NCI-H345 treated with DMSO at 0.1 percent for 48 hours (cell line): ENCODE results near the gene KRT12.
A peak's percentile ranks its signal among the peaks of the same experiment; 100 is the strongest.

ENCODE experiments used
- DNase-seq: peaks from one replicate; lab custom pipeline; 2025; ENCODE audit not compliant: unreplicated experiment; lab: John Stamatoyannopoulos, UW

The KRT12 gene

DNA sequence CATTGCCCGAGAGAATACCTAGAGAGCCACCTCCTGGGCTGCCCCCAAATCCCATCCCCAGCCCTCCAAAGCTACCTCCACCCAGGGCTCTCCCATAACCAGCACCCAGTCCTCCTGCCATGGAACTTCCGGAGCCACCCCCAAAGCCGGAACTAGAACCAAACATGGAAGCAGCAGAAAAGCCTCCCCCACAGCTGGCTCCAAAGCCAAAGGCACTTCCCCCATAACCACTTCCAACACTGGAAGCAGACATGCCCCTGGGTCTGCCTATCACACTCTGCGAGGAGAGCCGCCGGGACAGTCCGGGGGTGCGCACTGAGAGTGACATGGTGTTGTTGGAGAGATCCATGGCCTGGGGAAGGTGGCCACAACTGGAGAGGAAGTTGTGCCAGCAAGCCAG, at the start of gene KRT12:
Gene KRT12, minus strand, starts transcription at position 386 of the 400 bp plus-strand sequence. Its CDS starts 37 bp downstream, at position 349.
- DNase-seq, result no peak

DNA sequence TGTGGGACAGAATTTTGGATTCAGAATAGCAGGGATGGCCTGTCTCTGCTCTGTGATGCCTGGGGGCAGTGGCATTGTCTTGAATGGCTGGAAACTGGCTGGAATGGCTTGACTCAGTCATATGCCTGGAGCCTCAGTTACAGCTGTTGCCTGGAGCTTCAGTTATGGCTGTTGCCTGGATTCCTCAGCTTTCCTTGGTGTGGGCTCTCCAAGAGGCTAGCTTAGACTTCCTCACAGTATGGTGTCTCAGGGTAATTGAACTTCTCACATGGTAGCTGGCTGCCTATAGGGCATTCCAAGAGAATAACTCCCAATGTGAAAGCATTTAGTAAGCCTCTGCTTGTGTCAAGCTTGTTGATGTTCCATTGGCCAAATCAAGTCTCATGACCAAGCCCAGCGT, 49.3 kb upstream of the KRT12 start:
- DNase-seq, result no peak

DNA sequence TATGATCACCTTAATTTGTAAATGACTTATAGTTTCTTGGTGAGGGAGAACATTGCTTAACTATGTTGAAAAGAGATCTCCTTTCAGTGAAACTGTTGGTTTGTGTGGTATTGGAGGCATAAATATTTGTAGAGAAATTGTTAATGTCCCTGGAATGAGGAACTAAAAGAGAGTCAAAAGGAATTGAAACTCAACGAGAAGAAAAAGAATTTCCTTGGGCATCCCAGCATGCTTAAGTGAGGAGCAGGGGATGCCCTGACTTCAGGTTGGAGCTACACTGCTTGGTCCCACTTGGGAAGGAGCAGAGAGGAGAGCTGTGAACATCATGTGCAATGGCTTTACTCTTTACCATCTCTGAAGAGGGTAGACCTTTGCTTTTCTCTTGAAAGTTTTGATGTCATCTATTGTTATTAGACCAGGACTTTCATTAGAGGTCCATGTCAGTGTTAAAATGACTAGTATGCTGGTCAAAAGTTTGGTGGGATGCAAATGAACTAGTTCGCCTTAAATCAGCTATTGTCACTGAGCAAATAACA, 48.8 kb upstream of the KRT12 start:
- no peak for DNase-seq

DNA sequence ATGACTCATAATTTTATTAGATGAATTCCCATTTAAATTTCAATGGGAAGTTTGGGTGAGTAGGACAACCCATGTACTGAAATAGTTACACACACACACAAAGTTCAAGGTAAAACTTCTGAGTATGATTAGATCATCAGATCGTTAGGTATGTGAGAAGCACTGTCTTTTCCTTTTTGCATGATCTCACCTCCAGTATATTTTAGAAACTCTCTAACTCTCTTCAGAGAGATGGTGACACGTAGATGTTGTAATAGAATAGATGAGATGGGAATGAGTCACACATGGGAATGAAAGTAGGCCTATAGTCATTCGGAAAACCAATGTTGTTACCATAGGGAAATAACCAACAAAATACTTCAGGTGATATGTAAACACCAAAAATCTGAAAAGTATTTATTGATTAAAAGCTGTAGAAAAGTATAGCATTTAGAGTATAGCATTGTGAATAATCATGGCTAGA, 48.2 kb upstream of the KRT12 start:
- DNase-seq, result no peak

DNA sequence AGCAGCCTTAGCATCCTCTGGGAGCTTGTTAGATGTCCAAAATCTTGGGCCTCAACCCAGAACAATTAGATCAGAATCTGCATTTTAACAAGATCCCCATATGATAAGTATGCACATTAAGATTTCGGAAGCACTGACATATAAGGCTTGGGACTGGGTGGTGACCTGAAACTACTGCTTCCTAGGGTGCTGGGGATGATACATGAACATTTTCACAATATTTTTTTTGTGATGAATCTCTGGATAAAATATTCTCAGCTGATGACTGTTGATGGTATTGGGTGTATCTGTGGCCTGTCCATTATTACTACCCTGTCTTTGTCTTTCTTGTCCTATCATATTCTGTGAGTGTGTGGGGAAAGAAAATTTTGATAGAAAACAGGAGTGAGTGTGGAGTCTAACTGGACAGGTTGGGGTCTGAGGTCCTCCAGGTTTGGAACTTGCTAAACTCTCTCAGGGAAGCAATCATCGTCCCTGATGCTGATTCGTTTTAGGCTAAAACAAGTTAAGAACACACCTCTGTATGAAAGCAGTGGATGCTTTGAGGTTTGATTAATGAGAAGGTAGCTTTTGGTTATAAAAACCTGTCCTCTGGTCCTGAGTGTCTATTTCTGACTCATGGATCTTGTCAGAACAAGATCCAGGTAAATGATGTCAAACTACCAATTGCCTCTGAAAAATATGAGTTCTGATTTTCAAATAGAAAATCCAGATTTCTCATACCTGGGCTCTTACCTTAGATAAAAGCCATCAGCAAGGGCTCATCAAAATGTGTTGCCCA, 47.2 kb upstream of the KRT12 start:
- DNase-seq, result no peak

DNA sequence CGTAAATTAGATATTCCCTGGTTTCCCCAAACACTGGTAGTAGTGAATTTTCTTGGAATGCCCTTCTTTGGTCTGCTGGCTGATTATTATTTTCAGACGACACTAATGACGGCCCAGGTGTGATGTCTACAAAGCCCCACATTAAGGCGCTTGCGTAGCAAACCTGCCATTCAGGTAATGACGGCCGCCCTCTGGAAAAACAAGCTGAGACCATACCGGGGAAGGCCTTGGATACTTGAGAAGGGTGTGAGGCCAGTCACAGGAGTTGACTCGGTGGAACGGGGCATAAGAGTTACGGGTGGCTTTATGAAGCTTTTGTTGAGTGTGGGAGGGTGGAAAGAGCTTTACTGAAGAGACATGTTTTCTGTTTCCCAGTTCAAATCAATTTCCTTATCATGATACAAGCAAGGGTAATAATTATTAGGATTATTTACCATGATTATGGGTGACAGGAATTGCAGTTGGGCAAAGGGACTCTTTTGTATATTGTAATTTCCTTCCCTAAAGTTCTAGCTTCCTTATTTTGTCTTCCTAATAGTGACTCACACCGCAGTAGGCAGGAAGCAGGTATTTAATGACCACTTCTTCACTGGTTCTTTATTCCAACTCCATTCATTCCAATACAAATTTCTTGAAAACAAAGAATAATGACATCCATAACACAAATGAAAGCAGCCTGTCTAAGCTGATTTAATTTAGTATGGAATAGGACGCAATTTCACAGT, 45.6 kb upstream of the KRT12 start:
- no peak for DNase-seq

DNA sequence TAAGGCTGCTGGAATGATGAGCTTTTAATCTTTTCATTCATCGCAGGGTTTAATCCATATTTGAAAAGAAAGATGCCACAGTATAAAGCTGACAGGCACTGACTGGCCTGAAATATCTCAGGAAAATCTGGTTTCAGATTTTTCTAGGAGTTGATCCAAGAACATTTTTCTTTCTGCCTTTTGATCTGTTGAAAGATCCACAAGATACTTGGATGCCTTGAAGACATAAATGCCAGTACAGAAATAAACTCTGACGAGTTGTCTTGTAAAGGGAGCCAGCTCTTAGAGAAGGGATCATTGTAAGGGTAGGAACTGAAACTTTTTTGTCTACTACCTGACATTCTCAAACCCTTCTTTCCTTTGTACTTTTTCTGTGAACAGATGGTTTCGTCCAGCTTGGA, 43.4 kb upstream of the KRT12 start:
- no peak for DNase-seq

DNA sequence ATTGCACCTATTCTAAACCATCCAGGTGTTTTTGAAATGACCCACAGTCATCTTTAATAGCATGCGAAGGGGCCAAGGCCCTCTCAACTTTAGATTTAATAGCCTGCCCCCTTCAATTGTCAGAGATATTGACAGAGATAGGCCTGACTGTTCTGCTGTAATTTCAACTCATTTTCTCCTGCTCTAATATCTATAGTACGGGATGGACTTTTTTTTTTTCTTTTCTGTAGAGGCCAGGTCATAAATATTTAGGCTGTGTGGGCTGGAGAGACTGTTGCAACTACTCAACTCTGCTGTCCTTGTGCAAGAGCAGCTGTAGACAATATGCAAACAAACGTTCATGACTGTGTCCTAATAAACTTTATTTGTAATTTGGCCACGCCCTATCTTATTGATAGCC, 42.7 kb upstream of the KRT12 start:
- no peak for DNase-seq

DNA sequence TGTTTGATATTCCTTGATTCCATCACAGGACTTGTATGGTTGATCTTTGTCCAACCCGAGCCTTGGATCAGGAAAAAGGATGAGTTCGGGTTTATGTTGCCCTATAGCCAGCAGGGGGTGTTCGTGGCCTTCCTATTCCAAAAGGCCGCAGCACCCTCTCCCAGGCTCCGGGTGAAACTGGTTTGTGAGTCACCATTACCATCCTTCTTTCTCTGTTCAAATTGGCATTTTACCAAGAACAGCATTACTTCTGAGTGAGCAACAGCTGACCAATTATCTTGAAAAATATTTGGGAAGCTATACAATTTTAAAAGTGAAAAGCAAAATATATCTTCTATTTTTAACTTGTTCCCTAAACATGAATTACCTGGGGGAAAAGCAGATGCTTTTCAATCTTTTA, 42.3 kb upstream of the KRT12 start:
- DNase-seq, result peak; percentile 77

DNA sequence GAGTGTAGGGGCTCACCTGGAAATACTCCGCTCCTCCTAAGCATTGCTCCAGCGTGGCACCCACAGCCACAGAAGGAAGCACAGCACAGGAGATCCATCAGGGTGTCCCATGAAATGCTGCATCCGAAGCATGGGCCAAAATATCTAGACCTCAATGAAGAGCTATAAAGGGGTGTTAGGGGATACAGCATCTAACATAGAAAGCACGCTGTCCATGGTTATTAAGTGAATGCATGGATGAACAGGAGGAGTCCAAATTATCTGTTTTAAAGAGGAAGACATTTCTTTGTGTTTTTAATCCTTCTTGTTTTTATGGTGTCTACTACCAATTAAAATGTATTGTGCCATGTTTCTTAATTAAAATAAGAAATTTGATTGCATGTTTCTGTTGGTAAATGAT, 39.6 kb upstream of the KRT12 start:
- no peak for DNase-seq

DNA sequence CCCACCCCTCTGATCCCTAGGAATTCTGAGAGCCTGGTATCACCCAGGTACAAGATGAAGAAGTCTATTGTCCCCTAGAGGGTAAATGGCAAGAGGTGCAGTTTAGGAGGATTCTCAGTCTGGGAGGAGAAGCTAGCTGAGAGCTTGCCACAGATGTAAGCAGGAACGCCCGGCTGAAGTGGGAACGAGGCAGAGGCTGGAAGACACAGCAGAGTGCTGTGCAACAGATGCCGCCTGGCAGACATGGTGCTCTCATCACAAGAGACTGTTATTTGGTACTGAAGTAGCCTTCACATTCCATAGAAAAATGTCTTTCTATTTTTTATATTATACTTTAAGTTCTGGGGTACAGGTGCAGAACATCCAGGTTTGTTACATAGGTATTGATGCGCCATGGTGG, 38.3 kb upstream of the KRT12 start:
- DNase-seq, result no peak

DNA sequence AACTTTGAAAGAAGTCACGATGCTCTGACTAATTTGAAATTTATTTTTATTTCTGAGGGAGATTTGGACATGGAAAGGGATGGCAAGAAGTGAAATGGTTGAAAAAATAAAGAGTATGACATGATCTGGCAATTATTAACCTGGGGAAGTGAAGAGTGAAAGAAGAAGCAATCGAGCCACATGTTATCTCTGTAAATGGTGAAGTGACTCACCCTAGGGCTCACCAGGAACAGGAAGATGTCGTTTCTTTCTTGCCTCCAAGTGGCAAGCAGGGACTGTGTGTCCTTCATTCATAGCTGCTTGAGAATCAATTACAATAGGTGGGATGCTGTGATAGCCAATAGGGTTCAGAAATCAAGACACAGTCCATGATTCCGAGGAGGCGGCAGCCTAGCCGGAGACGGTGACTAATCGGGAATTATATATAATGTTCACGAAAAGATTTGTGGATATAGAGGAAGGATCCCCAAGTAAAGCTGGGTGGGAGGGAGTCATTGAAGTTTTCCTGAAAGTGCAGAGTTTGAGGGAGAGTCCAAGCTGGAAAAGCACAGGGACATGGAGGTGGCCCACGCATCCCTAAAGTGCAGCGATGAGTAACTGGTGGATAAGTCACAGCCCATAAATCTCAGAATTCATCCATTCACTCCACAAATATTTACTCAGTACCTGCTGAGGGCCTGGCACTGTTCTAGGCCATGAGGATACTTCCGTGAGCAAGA, 36.3 kb upstream of the KRT12 start:
- peak; percentile 82 for DNase-seq

DNA sequence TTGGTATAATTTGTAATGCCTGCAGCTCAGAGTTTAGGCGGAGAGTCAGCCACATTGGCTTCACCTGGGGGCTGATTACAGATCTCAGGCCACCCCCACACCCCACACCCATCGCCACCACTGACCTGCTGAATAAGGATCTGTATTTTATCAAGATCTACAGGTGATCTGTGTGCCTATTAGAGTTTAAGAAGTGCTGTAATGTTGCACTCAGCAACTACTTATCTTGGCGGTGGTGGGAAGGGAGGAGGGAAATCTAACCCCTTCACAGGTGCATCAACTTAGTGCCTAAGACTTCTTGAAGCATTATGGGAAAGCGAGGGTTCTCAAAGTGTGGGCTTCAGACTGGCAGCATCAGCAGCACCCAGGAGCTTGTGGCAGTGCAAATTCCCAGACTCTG, 35.5 kb upstream of the KRT12 start:
- no peak for DNase-seq

DNA sequence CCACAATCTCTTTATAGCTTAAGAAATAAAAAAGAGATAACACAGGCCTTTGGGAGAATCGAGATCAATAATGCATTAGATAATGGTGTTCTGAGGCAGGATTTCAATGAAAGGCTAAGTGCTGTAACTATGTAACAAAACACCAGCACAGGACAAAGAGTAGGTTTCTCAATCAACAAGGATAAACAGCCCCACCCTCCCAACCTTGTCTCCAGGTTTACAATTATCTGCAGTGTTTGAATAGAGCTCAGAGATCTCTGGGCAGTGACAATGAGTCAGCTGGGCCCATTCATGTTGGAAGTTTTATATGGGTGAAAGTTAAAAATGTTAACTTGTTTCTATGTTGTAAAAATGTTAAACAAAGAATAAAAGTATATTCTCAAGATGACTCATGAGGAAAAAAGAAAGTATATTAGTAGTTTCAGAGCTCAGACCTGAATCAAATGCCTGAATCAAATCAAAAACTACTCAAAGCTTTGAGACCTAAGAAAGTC, 35.0 kb upstream of the KRT12 start:
- peak; percentile 91 for DNase-seq

DNA sequence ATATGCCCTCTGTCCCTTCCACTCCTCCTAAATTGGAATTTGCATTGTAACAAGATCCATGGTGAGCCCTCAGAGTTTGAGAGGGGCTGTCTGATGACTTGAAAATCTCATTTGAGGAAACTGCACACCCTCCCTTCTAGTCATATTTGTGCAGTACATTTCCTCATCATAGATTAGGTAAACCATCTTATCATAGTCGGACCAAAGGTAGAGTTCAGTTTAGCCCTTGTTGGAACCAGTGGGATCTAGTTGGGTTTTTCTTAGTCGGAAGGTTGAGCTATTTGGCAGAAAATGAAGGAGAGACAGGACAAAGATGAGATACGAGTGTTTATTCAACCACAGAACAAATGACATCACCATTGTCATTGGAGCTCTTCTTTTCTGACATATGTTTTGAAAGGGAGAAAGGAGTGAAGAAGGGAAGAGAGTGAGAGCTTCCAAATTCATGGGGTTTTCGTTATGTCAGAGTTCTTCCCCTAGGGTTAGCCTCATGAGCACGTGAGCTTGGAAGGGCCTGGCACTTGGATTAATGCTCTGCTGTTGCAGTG, 33.9 kb upstream of the KRT12 start:
- no peak for DNase-seq

DNA sequence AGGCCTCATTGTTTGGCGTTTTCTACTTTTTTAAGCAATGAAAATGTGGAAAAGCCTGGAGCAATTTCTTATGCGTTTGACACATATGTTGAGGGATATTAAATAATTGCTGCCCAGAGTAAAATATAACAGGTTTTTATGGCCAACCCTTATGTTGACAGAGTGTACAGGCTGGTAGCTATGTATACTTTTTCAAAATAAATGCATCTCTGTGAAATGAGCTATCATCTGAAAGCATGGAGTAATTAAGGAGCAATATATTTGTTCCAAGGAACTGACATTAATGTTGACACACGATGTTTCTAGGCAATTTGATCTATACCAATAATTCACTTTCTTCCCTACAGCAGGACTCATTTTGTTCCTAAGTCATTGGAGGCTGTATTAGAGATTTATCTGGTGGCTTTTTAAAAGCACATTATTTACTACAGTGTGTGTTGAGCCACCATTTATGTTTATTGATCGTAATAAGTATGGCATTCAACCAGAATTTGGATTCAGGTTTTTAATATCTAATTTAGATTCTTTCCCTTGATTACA, 30.0 kb upstream of the KRT12 start:
- no peak for DNase-seq

DNA sequence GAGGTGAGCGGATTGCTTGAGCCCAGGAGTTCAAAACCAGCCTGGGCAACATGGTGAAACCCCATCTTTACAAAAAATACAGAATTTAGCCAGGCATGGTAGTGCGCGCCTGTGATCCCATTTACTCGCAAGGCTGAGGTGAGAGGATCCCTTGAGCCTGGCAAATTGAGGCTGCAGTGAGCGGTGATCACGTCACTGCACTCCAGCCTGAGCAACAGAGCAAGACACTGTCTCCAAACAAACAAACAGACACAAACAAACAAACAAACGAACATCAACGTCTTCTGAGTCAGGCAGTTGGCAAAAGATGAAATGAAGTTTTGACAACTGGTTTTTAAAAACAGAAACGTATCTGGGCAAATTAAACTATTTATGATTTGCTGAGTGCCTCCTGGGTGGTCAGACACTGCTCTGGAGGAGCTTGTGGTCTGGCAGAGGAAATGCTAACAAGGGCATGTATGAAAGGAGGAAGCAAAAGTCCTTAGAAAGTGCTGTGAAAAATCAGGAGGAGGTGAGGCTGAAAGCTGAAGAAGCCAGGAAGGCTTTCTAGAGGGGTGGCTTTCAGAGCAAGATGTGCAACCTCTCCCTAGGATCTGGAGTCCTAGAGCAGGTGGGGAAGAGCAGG, 28.2 kb upstream of the KRT12 start:
- no peak for DNase-seq

DNA sequence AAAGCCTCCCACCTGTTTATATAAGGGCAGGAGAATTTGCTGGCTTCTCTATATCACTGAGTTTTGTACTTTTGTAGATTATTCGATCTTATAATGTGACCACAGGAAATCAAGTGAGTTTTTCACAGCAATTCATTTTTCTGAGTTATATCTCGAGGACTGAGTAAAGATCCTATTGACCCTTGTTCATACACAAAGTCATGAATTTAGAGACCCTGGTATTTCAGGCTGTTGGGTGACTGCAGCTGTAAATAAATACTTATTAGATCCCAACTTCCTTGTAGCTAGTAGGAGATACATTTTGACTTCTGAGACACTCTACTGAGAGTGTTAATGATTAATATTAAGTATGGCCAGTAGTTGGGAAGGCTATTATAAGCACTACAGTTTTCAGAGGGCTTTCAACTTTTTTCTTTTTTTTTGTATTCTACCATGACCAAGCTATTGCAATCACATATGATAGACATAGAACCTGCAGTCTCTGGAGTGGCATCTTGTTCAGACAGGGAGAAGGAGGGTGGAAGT, 21.2 kb upstream of the KRT12 start:
- no peak for DNase-seq

DNA sequence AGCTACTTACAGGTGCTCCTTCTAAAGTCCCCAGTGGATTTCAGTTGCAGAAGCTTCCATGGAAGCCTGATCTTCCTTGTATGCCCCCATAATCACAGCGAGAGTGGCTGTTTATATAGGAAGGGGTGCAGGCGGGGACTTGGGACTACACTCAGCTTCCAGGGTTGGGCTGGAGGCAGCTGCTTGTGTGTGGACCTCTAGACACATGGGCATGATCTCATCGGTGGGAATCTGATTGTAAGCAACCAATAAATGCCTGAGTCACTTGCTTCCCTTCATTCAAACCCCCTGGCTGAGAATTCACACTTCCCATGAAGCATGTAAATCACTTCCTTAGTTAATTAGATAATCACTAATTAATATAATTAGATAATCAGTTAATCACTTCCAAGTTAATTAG, 19.1 kb upstream of the KRT12 start:
- peak; percentile 55 for DNase-seq
